RPMI7951 (cell line): ENCODE results near the gene CNTRL. TPM values are rescaled to one million over a fixed set of nuclear protein-coding genes. Genes with fewer than 3 reads are reported as not detected.

Experiments used
- total RNA-seq: library from RNA; depleted of rRNA; stranded (reverse); fragments of >200 nt; shearing (Covaris generic); gene quantifications from 2 replicates; pipeline ENCODE4 v1.2.3, GENCODE V29; 2014; rRNA removed

Gene CNTRL
- total RNA-seq, 1 experiment from 2014 or later = 19.5 TPM

Other genes starting within 250 kb of the CNTRL start
- 33.6 and 35.3 TPM in 2 replicates for gene PSMD5, start 232.0 kb upstream of the CNTRL start, total RNA-seq
- gene PHF19, start 197.8 kb upstream of the CNTRL start, total RNA-seq = 73.2 and 73.4 TPM in 2 replicates
- 3.1 and 3.4 TPM in 2 replicates for gene TRAF1, start 148.2 kb upstream of the CNTRL start, total RNA-seq
- 6.2 and 8.4 TPM in 2 replicates for gene C5, start 24.7 kb upstream of the CNTRL start, total RNA-seq
- gene RAB14, start 126.9 kb downstream of the CNTRL start, total RNA-seq = 25.1 and 34.5 TPM in 2 replicates
- 229 and 317 TPM in 2 replicates for gene GSN, start 193.2 kb downstream of the CNTRL start, total RNA-seq